ENCODE measurements around the gene AKR1C2.
"Not testable (repeated sequence)": the region's sequence is repeated elsewhere in the genome, so short reads cannot be mapped to it uniquely, and the experiment has no call there.

Gene AKR1C2

GRCh38 chr10:5003127-5004029 lies at the start of gene AKR1C2:
TSS of gene AKR1C2 (minus strand) at chr10:5003857. CDS start at chr10:5003835, 22 bp downstream.
- not testable (repeated sequence) for DNase-seq

GRCh38 chr10:5052951-5053500 lies 49.4 kb upstream of the AKR1C2 start:
- not testable (repeated sequence) for DNase-seq

GRCh38 chr10:5047912-5048628 lies 44.4 kb upstream of the AKR1C2 start:
- no peak for DNase-seq

- DNase-seq: not testable (repeated sequence)
These were observed 43.4 kb upstream of the AKR1C2 start for GRCh38 chr10:5047055-5047454.

- DNase-seq: no peak
These were observed 42.8 kb upstream of the AKR1C2 start for GRCh38 chr10:5046410-5046809.

GRCh38 chr10:5045095-5045494 lies 41.4 kb upstream of the AKR1C2 start:
- DNase-seq: no peak

GRCh38 chr10:5043716-5044115 lies 40.1 kb upstream of the AKR1C2 start:
- DNase-seq: no peak

GRCh38 chr10:5042922-5043321 lies 39.3 kb upstream of the AKR1C2 start:
- no peak for DNase-seq

- no peak for DNase-seq
These were observed 37.9 kb upstream of the AKR1C2 start for GRCh38 chr10:5041471-5042023.

- no peak for DNase-seq
These were observed 37.3 kb upstream of the AKR1C2 start for GRCh38 chr10:5040781-5041470.

- DNase-seq: no peak
These were observed 36.5 kb upstream of the AKR1C2 start for GRCh38 chr10:5040010-5040673.

- DNase-seq: no peak
These were observed 35.1 kb upstream of the AKR1C2 start for GRCh38 chr10:5038733-5039132.

GRCh38 chr10:5038101-5038500 lies 34.4 kb upstream of the AKR1C2 start:
- DNase-seq: no peak

GRCh38 chr10:5036511-5036910 lies 32.9 kb upstream of the AKR1C2 start:
- no peak for DNase-seq

GRCh38 chr10:5035356-5035755 lies 31.7 kb upstream of the AKR1C2 start:
- DNase-seq: no peak

- DNase-seq: no peak
These were observed 30.9 kb upstream of the AKR1C2 start for GRCh38 chr10:5034588-5034987.

- no peak for DNase-seq
These were observed 29.6 kb upstream of the AKR1C2 start for GRCh38 chr10:5033061-5033778.

- not testable (repeated sequence) for DNase-seq
These were observed 28.8 kb upstream of the AKR1C2 start for GRCh38 chr10:5032444-5032843.

GRCh38 chr10:5031588-5031987 lies 27.9 kb upstream of the AKR1C2 start:
- DNase-seq: not testable (repeated sequence)

- no peak for DNase-seq
These were observed 27.3 kb upstream of the AKR1C2 start for GRCh38 chr10:5030989-5031388.

GRCh38 chr10:5025461-5025881 lies 21.8 kb upstream of the AKR1C2 start:
- DNase-seq: not testable (repeated sequence)

Data from activated CD4-positive, alpha-beta T cell treated with anti-CD3 and anti-CD28 coated beads, Interleukin-2, amount 50 U/mL, for 1 hour (primary cell).